T-helper 2 cell (primary cell): ENCODE data around the gene CHST11.
"Not testable (repeated sequence)": the region's sequence is repeated elsewhere in the genome, so short reads cannot be mapped to it uniquely, and the experiment has no call there.

Experiments
- DNase-seq, 5 experiments: peaks; one replicate each; pipeline versions ENCODE4 v3.0.0 to v3.0.0-alpha.2; 2012 to 2022

CHST11 gene

DNA sequence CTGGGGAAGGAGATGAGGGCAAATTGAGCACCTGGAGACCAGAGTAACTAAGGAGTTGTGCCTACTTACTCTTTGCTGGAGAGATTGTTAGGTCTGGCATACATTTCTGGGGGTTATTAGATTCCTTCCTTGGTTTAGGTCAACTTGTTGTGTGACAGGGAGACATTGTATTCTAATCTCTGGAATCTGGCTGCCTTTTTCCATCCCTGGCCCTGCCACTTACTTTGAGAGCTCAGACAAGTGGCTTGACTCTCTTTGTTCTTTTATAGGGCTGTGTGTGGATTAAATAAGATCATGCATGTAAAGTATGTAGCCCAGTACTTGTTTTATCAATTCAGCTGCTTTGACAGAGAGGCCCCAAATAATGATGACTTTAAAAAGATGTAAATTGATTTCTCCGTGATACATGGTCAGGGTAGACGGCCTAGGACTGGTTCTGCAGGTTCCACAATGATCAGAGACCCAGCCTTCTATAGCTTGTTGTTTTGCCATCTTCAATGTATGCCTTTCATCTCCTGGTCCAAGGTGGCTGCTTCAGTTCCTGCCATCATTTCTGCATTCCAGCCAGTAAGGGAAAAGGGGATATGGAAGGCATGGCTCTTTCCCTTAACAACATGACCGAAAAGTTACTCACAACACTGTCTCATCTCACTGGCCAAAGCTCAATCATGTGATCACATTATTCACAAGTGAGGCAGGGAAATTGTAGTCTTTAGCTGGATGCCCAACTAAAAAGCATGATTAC, 72.6 kb downstream of the CHST11 start:
- DNase-seq = no peak

DNA sequence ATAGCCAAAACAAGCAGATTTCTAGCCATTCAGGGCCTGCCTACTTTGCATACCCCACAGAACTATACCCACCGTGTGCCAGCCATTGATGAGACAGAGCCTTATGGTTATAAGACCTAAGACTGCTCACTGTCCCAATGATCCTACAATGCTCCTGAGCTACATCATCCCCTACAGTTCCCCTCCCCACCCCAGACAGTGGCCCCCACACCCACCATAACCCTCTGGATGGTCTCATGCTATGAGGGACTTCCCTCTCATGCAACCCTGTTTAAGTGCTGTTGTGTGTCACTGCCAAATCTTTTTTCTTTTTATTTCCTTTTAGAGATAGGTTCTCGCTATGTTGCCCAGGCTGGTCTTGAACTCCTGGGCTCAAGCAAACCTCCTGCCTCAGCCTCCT, 75.9 kb downstream of the CHST11 start:
- DNase-seq = no peak

DNA sequence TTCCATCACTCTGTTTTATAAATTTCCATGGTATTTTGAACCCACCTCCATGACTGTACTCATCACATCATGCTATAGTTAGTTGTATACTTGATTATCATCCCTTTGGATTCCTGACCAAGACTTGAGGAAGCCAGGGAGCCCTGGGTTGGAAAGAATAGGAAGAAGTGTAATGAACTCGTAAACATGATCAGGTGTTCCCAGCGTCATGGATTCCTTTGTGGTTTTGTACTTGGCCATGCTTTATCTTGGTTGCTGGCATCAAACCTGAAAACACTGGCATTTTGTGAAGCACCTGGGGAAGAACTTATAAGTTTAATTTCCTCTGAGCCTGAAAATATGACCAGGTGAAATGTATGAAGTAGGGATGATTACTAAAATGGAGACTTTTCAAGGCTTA, 76.4 kb downstream of the CHST11 start:
- DNase-seq = no peak

DNA sequence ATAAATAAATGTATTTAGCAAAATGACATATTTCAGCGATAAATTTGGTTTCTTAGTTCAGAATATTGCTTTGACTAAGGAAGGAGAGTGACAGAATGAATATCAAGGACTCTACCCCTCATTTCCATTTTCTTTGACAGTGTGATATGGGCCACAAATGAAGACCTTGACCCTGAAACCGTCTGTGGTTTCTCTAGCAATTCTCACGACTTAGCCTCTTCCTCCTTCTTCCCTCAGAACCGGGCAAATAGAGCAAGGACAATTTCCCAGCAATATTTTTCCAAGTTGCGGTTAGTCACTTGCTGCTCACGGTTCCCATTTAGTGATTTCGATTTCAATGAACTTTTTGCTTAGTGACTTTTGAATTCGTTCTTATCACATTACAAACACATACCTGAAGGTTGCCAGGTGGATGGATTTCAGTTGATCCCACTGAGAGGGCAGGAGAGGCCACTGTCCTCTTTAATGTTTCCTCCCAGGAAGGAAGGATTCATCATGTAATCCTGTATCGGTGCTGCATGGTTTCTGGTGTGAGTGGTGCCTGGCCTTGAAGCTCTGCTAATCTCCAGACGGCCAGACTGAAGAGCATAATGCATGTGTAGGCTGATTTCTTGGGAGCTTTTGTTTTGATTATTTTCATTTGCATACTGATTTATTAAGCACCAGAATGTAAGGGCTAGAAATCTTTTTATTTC, 77.6 kb downstream of the CHST11 start:
- DNase-seq = no peak

DNA sequence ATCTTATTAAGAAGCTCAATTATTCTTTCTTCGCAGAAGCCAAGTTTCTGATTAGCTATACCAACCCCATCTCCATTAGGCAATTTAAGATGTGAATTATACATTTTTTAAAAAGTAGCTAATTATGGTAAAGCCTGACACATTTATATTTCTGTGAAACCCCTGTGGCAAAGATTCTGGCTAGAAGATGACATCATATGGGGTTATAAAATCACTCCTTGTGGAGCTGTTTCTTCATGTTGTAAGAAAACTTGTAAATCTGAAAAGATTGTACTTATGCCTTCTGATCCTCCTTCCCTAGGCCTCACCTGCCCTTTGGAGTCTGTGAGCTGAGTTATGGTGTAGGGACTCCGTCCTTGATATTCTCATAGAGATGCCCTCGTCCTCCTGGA, 78.1 kb downstream of the CHST11 start:
- no peak for DNase-seq

DNA sequence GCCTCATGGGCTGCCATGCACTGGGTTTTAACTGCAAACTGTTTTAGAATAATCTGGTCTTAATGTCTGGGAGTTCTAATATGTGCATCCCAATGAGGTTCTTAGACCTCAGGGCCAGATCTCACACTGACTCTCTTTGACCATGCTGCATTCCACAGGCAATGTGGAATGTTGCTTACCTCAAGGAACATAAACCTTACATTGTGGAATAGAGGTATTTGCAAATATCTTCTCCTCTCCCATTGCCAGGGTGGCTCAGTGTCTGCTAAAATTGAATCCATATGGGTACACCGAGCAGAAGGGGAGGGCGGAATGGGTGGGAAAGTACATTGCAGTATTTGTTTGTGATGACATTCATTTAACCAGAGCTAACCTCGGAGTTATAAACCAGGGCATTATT, 78.6 kb downstream of the CHST11 start:
- DNase-seq = no peak

DNA sequence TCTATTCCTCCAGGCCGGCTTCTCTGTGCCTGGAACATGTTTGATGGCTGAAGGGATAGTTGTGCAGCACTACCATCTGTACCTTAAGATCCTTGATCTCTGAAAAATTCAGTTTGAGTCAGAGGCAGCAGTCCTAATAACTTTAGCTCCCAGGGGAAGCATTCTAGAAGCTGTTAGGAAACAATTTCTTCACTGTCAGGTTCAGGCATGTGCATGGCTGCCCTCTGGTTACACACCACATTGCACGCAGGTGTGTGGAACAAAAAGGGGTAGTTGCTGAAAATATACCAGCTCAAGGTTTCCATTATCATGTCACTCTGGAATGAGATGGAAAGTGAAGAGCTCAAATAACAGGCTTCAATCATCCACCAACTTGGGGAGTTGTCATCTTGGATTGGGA, 80.1 kb downstream of the CHST11 start:
- no peak for DNase-seq

DNA sequence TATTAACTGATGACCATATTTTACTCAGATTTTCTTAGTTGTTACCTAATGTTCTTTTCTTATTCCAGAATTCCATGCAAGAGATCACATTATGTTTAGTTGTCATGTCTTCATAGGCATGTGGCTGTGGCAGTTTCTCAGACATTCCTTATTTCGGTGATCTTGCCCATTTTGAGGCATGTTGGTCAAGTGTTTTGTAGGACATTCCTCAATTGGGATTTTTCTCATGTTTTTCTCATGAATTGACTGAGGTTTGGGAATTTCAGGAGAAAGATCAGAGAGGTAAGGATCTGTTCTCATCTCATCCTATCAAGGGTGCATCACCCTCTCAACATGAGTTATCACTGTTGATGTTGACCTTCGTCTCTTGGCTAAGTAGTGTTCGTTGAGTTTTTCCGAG, 81.3 kb downstream of the CHST11 start:
- DNase-seq = no peak

DNA sequence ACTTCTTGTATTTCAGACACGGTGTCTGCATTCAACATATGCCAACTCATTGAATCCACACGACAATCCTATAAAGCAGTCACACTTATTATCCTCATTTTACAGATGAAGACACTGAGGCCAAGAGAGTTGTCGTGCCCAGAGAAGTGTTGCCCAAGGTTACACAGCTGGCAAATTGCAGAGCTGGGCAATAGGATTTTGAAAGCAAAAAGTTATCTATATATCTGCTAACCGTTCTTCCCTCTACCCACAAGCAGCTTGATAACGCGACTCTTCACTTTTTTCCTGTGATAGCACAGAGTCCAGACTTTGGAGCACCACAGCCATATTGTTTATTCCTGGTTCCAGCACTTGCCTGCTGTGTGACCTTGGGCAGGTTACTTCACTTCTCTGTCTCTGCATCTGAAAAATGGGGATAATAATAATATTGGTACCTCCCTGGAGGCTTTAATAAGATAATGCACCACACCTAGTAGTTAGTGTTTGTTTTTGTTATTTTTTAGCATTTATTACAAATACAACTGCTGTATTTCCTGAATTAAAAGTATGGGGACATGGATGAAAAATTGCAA, 82.2 kb downstream of the CHST11 start:
- DNase-seq = no peak

DNA sequence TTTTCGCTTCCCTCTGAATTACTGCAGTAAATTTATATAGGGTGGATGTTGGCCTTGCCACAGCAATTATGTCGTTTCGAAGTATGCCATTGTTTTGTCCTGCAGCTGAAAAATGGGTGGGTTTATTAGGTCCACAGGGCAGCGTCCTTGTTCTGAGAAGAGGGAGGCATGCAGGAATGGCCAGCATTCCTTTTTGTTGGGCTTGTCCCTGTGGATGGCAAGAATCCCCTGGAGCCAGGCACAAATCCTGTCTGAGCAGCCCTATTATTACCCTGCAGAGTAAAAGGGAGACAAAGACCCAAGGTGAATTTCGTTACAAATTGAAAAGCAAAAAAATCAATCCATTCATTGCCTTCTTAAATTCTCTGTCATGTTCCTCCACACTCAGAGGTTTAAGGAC, 88.1 kb downstream of the CHST11 start:
- DNase-seq = no peak

DNA sequence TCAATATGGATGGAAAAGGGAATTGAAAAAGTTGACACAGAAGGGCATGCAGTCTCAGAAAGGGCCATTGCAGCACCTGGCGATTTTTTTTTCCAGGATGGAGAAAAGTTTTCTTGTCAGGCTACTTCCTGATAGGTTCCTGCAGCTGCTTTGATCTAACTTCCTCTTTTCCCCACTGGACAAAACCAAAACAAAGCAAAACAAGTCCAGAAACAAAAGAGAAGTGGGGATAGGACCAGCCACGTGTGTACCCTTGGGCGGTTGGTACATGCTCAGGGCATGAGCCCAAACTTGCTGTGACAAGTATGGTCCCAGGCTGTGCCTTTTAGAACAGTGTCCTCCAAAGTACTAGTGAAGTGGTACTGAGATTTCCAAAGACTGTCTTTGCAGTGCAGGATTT, 89.8 kb downstream of the CHST11 start:
- no peak for DNase-seq

DNA sequence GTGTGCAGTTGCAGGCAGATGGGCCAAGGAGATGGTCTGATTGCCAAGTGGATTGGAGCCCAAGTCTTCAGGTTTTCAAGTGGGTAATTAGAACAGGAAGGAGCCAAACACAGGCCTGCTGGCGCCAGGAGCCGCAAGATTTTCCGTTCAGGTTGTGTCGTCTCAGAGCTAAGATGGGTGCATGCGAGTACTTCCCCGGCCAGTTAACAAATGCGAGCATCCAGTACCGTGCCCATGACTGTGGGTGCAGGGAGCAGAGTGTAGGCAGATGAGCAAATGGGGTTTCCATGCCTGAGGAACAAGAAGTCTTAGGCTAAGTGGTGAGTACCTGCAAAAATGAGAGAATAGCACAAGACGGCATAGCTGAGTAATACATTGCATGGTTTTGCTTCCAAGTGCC, 90.5 kb downstream of the CHST11 start:
- no peak for DNase-seq

DNA sequence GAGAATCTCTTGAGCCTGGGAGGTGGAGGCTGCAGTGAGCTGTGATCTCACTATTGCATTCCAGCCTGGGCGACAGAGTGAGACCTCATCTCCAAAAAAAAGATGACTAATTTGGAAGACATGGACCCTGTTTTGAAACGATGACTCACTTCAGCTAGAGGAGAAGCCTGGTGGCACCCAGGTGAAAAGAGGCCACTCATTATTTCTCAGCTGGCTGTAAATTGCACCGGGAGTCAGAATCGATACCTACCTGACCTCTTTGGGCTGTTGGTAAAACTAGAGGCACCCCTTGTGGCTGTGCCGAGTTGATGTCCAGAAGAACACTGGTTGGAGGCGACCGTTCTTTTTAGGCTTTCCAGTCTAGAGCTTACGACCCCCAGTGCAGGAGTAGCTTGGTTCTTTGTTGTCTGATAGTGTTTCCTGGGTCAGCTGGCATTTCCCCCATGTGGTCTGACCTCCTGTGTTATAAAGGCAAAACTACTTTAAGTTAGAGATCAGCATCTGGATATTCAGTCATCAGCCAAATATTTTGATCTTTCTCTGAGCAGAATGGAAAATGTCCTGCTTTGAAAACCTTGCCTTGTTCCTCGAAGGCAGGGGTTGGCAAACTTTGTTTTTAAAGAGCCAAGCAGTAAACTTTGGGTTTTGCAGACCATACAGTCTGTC, 93.2 kb downstream of the CHST11 start:
- no peak for DNase-seq

DNA sequence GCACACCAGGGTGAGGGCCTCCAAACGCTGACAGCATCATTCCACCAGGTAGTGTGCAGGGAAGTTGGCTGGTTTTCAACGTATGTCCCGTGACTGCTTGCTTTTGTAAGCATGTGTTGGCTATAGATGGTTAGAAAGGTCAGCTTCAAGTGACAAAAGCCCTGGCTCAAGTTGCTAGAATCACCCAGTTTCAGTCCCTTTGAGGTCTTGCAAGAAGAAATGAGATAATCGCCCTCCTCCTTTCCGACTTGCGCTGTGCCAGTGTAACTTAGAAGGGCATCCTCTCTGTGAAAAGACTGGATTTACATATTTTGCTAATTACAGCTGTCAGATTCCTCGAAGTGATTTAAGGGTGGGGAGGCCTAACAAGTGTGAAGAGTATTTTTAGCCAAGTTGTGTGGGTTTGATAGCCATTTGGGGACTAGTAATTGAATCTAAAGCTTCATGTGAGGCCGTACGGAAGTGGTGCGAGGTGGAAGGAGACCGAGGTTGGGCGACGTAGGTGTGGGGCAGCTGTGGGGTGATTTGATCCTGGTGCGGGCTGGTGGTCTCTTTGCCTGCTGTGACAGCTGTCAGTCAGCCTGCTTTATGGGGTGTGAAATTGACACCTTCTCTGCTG, 94.7 kb downstream of the CHST11 start:
- no peak for DNase-seq

DNA sequence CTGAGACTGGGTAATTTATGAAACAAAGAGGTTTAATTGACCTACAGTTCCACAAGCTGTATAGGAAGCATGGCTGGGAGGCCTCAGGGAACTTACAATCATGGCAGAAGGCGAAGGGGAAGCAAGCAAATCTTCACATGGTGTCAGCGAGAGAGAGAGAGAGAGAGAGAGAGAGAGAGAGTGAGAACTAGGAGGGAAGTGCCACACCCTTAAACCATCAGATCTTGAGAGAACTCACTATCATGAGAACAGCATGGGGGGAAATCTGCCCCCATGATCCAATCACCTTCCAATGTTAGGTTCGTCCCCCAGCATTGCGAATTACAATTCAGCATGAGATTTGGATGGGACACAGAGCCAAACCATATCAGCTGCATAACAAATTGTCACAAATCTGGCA, 96.7 kb downstream of the CHST11 start:
- DNase-seq = no peak

DNA sequence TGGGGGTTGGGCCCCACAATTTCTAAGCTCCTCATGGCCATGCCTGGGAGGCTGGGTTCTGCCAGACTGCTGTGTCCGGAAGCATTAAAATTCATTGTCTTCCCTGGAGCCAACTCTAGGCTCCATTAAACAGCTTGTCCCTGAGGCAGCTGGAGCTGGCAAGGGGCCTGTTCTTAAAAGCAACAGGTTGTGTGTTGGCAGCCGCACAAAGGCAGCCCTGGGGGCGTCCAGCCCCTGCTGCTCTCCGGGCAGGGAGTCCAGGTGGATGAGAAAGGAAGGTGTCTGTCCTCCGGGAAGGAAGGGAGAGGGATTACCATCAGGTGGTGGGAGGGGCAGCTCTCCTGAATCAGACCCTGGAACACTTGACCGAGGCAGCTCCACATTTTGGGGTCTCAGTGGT, 98.9 kb downstream of the CHST11 start:
- no peak for DNase-seq

DNA sequence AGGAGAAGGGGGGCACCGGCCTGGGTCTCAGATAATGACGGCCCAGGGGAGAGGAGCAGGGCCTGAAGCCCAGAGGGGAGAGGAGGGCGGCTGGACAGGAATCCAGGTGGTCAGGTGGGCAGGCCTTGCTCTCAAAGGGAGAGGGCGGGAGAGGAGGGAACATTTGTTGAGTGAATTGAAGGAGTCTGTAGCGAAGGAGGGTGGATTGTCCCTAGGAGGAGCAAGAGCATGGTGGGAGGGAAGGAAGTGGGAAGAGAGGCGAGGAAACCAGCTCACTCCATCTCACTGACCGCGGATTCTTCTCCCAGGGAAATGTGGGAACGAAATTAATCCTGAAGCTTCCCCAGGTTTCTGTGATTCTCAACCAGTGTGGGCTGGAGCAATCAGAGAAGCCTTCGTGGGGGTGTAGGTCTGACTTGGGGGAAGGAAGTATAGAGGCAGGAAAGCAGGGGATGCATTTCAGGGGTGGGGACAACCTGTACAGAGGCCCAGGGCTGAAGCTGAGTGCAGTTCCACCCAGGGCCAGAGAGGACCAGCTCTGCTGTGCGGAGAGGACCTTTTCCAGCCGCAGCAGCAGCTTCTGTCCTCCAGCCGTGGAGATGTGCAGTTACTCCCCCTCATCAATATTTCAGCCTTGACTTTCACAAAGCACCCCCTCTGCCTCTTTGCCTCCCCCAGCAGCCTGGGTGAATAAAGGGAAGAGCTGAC, 100.9 kb downstream of the CHST11 start:
- no peak for DNase-seq

DNA sequence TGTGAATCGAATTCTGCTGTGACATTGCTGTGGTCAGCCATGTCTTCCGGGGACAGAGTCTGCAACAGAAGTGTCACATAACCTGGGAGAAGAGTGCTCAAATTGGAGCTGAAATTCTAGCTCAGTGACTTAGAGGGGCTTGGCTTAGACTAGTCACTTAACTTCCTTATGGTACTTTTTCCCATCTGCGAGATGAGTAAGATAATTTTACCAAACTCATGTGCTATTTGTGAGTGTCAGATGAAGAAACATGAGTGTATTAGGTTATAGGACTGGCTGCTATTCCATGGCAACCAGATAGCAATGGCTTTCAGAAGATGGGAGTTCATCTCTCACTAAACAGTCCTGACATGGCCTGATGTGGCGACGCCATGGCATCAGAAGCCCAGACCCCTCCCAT, 104.1 kb downstream of the CHST11 start:
- no peak for DNase-seq

DNA sequence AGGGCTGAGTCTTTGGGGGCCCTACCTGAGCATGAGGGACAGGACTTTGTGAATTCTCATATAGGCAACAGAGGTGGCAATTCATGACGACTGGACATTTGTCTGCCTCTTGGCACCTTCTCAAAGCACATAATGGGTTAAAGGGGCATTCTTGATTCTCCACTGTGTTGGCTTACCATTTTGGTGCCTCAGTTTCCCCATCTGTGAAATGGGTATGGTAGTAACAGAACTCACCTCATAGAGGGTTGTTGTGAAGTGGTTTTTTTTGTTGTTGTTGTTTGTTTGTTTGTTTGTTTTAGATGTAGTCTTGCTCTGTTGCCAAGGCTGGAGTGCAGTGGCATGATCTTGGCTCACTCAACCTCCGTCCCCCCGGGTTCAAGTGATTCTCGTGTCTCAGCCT, 106.0 kb downstream of the CHST11 start:
- DNase-seq = no peak

DNA sequence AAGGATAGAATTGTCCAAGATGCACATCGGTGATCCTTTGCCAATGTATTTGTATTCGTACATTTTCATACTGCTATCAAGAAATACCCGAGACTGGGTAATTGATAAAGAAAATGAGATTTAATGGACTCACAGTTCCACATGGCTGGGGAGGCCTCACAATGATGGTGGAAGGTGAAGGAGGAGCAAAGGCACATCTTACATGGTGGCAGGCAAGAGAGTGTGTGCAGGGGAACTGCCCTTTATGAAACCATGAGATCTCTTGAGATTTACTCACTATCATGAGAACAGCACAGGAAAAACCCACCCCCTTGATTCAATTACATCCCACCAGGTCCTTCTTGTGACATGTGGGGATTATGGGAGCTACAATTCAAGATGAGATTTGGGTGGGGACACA, 107.9 kb downstream of the CHST11 start:
- DNase-seq = not testable (repeated sequence)

DNA sequence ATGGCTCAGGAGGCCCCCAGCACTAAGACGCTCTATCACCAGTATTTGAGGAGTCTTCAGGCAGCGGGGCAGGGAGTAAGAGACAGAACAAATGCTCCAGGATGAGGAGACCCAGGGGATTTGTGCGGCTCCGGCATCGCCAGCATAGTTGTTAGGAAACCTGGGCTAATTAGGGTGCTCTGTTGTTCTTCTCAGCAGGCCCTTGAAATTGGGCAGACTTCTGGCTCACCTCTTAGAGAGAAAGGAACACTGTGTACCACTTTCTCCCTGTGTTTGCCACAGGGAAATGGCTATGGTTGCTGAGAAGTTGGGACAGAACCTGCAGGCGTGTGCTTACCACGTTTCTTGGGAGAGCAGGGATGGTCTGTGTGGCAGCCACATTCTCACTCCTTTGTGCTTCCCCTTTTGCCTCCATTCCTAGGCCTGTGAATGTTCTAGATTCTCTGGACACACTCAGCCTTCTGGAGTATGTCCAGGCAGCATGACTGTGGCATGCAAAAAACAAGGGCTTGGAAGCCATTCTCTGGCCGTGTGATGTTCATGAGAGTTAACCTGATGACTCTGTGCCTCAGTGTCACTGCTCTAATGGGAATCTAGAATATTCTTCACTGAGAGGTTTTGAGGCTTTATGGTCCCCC, 109.0 kb downstream of the CHST11 start:
- DNase-seq = no peak
